HCT116 (cell line): ENCODE results near the gene LDB2. TPM values are rescaled to one million over a fixed set of nuclear protein-coding genes. Genes with fewer than 3 reads are reported as not detected.

ENCODE experiments used
- ATAC-seq: fragments of 200-7000 bp; cut with Tn5 transposase; 2 replicates; pipeline ENCODE4 v1.9.1; 2020; ENCODE audit warnings: mild to moderate bottlenecking, moderate library complexity
- BruUV-seq: library from RNA; stranded (reverse); fragments of 400-500 nt; replicated peaks from 2 replicates; lab custom pipeline; 2021; lab: Mats Ljungman, UMichigan
- CTCF ChIA-PET: fragments of 300-600 bp; sonication (Branson Sonifier 250); formaldehyde crosslinking; loops from one replicate; lab custom pipeline; 2021; ENCODE audit warnings: antibody characterized with exemption; lab: Charles Lee
- POLR2A ChIA-PET: fragments of 300-600, 350-600 bp; sonication (Branson Sonifier 250); formaldehyde crosslinking; loops from one replicate; lab custom pipeline; 2021; ENCODE audit warnings: antibody characterized with exemption; lab: Charles Lee
- RAD21 ChIA-PET, 2 experiments: fragments of 300-600 bp; sonication (Branson Sonifier 250); formaldehyde crosslinking; loops; one replicate each; lab custom pipeline; 2023; ENCODE audit warnings: low total read pairs in 2 of 2; ENCODE audit not compliant: uncharacterized antibody in 2 of 2, unreplicated experiment in 2 of 2, low non-redundant PET in 1 of 2; lab: Charles Lee
- DNase-seq: peaks from one replicate; pipeline ENCODE4 v3.0.0-alpha.2; 2010; ENCODE audit warnings: low read depth, low spot score
- H2AFZ ChIP-seq: fragments of 200-600 bp; shearing (Covaris generic), sonication (generic); 2 replicates; pipeline ENCODE4 v1.6.1; 2017; ENCODE audit warnings: low read depth, mixed run types, mixed read lengths, antibody characterized with exemption, low read length; ENCODE audit not compliant: poor library complexity, severe bottlenecking
- H3K27ac ChIP-seq: 2 replicates; pipeline ENCODE4 v1.5.1; 2012; ENCODE audit warnings: low read depth, low read length
- H3K27me3 ChIP-seq: fragments of 200-600 bp; sonication (generic); 2 replicates; pipeline ENCODE4 v1.6.1; 2016; ENCODE audit warnings: mixed run types, low read length, mixed read lengths; ENCODE audit not compliant: insufficient read depth
- H3K36me3 ChIP-seq, 2 experiments: fragments of 200-500 bp in 1 of 2; fragments of 200-600 bp in 1 of 2; sonication (Bioruptor generic) in 1 of 2; sonication (generic) in 1 of 2; 2 replicates each; pipeline versions ENCODE4 v1.5.1 to v1.6.1; 2014 to 2016; ENCODE audit warnings: low read length in 2 of 2, inconsistent platforms in 1 of 2, mixed read lengths in 1 of 2, mixed run types in 1 of 2; ENCODE audit not compliant: insufficient read depth in 2 of 2, control insufficient read depth in 1 of 2
- H3K4me1 ChIP-seq, 2 experiments: fragments of 200-600 bp in 1 of 2; sonication (generic) in 1 of 2; 2 replicates each; pipeline versions ENCODE4 v1.5.1 to v1.6.1; 2012 to 2017; ENCODE audit warnings: low read length in 2 of 2, inconsistent platforms in 1 of 2, mild to moderate bottlenecking in 1 of 2, mixed read lengths in 1 of 2, mixed run types in 1 of 2, moderate library complexity in 1 of 2; ENCODE audit not compliant: insufficient read depth in 2 of 2, control insufficient read depth in 1 of 2
- H3K4me2 ChIP-seq: fragments of 200-600 bp; sonication (generic); 2 replicates; pipeline ENCODE4 v1.6.1; 2017; ENCODE audit warnings: mixed run types, low read length, mixed read lengths
- H3K4me3 ChIP-seq, 2 experiments: fragments of 200-600 bp in 1 of 2; sonication (generic) in 1 of 2; replicated peaks in 1 of 2; 2 replicates each; pipeline ENCODE4 v1.5.1; 2011 to 2016; ENCODE audit warnings: low read length in 2 of 2, control low read depth in 1 of 2, low read depth in 1 of 2, mild to moderate bottlenecking in 1 of 2, mixed read lengths in 1 of 2, mixed run types in 1 of 2
- H3K79me2 ChIP-seq: fragments of 200-600 bp; sonication (generic); 2 replicates; pipeline ENCODE4 v1.6.1; 2017; ENCODE audit warnings: mild to moderate bottlenecking, mixed run types, low read length, moderate library complexity, mixed read lengths; ENCODE audit not compliant: insufficient read depth
- H3K9ac ChIP-seq: fragments of 200-600 bp; sonication (generic); 2 replicates; pipeline ENCODE4 v1.6.1; 2016; ENCODE audit warnings: low read length, mixed read lengths
- H3K9me2 ChIP-seq: fragments of 200-600 bp; sonication (generic), shearing (Covaris generic); 2 replicates; pipeline ENCODE4 v1.6.1; 2017; ENCODE audit warnings: mixed run types, mild to moderate bottlenecking, moderate library complexity; ENCODE audit not compliant: insufficient read depth
- H3K9me3 ChIP-seq, 2 experiments: fragments of 200-500 bp in 1 of 2; fragments of 200-600 bp in 1 of 2; sonication (Bioruptor generic) in 1 of 2; sonication (generic) in 1 of 2; 2 replicates each; pipeline ENCODE4 v1.6.1; 2014 to 2017; ENCODE audit warnings: low read length in 2 of 2, mixed read lengths in 2 of 2, inconsistent platforms in 1 of 2, low read depth in 1 of 2, mild to moderate bottlenecking in 1 of 2, mixed run types in 1 of 2, moderate library complexity in 1 of 2; ENCODE audit not compliant: control insufficient read depth in 1 of 2, insufficient read depth in 1 of 2
- H4K20me1 ChIP-seq: fragments of 200-600 bp; sonication (generic), shearing (Covaris generic); 2 replicates; pipeline ENCODE4 v1.6.1; 2017; ENCODE audit warnings: mixed run types, mild to moderate bottlenecking, moderate library complexity; ENCODE audit not compliant: insufficient read depth
- ATF3 ChIP-seq: IDR thresholded peaks from 2 replicates; pipeline ENCODE4 v1.6.1; 2012
- CBX3 ChIP-seq: IDR thresholded peaks from 2 replicates; pipeline ENCODE4 v1.6.1; 2012; ENCODE audit warnings: low read depth
- ELF1 ChIP-seq: IDR thresholded peaks from 2 replicates; pipeline ENCODE4 v1.6.1; 2012; ENCODE audit warnings: low read depth, borderline replicate concordance
- EZH2 ChIP-seq: fragments of 200-600 bp; sonication (generic); IDR thresholded peaks from 2 replicates; pipeline ENCODE4 v1.6.1; 2017; ENCODE audit warnings: antibody characterized with exemption, mixed run types
- EZH2phosphoT487 ChIP-seq: fragments of 200-600 bp; IDR thresholded peaks from 2 replicates; pipeline ENCODE4 v1.6.1; 2018; ENCODE audit warnings: antibody characterized with exemption, borderline replicate concordance
- JUND ChIP-seq: IDR thresholded peaks from 2 replicates; pipeline ENCODE4 v1.6.1; 2012
- MAX ChIP-seq: IDR thresholded peaks from 2 replicates; pipeline ENCODE4 v1.6.1; 2012
- RAD21 ChIP-seq: IDR thresholded peaks from 2 replicates; pipeline ENCODE4 v1.6.1; 2012; ENCODE audit warnings: low read depth, mild to moderate bottlenecking
- REST ChIP-seq: IDR thresholded peaks from 2 replicates; pipeline ENCODE4 v1.6.1; 2012; ENCODE audit warnings: low read depth
- SIN3A ChIP-seq: IDR thresholded peaks from 2 replicates; pipeline ENCODE4 v1.6.1; 2012; ENCODE audit warnings: low read depth
- SP1 ChIP-seq: IDR thresholded peaks from 2 replicates; pipeline ENCODE4 v1.6.1; 2012; ENCODE audit warnings: low read depth
- TCF7L2 ChIP-seq: IDR thresholded peaks from 2 replicates; pipeline ENCODE4 v1.7.0; 2011; ENCODE audit warnings: borderline replicate concordance, inconsistent platforms; ENCODE audit not compliant: insufficient read depth, insufficient read length; ENCODE audit errors: extremely low read depth
- YY1 ChIP-seq: IDR thresholded peaks from 2 replicates; pipeline ENCODE4 v1.6.1; 2011; ENCODE audit warnings: low read length, low read depth, moderate library complexity, mild to moderate bottlenecking; ENCODE audit not compliant: insufficient replicate concordance; ENCODE audit errors: extremely low read depth
- ZBTB33 ChIP-seq: IDR thresholded peaks from 2 replicates; pipeline ENCODE4 v1.6.1; 2011; ENCODE audit warnings: mild to moderate bottlenecking, low read length, moderate library complexity; ENCODE audit not compliant: insufficient replicate concordance; ENCODE audit errors: extremely low read depth
- intact Hi-C: fragments of 100-400 bp; cut with micrococcal nuclease; formaldehyde crosslinking; loops from 2 replicates; pipeline ENCODE4 v1.10.0; 2022
- total RNA-seq: library from RNA; stranded (reverse); gene quantifications from one replicate; pipeline ENCODE4 v1.2.1, GENCODE V29; 2021; ENCODE audit not compliant: unreplicated experiment

LDB2 gene
- total RNA-seq, 1 experiment from 2014 or later, result 0.12 TPM

- Histone ChIP-seq H3K4me1 (no peaks in the 10 kb centered on the region), H3K27ac (no peak overlapping the region), H3K36me3 (no peaks in the 10 kb centered on the region), H3K9me2 (no peaks in the 10 kb centered on the region), H3K9me3 (no peaks in the 10 kb centered on the region), H4K20me1 (no peaks in the 10 kb centered on the region), H2AFZ (no peak overlapping the region), H3K9ac (no peak overlapping the region), H3K4me3 (no peak overlapping the region), H3K27me3 (peaks cover 8% of the 10 kb centered on the region; the same call in 1 of the 2 replicates), H3K4me2 (no peak overlapping the region), H3K79me2 (no peaks in the 10 kb centered on the region)
- POLR2A ChIA-PET, result no interaction called here
- CTCF ChIA-PET, result no interaction called here
- no peak for ATAC-seq
- intact Hi-C loops, result no loop called here
- RAD21 ChIA-PET, result no interaction called here
- BruUV-seq, result no TSS peak
- DNase-seq, result no peak
- TF ChIP-seq CBX3 (no peak), SP1 (no peak), EZH2phosphoT487 (no peak), ATF3 (no peak), RAD21 (no peak), MAX (no peak), ELF1 (no peak), ZBTB33 (no peak), YY1 (no peak), JUND (no peak), SIN3A (no peak), TCF7L2 (no peak), EZH2 (no peak), REST (no peak)
These were observed 127.6 kb downstream of the LDB2 start for GRCh38 chr4:16770710-16771285.
